H9 (cell line): ENCODE measurements around the gene C9orf72. TPM values are rescaled to one million over a fixed set of nuclear protein-coding genes. Genes with fewer than 3 reads are reported as not detected.

Experiments
- DNase-seq: peaks from one replicate; pipeline ENCODE4 v3.0.0-alpha.2; 2017
- H2AFZ ChIP-seq: one replicate; pipeline ENCODE4 v1.6.1; 2013; ENCODE audit warnings: mild to moderate bottlenecking, low read length, control low read depth, moderate library complexity
- H2AK5ac ChIP-seq: 2 replicates; pipeline ENCODE4 v1.6.1; 2013; ENCODE audit warnings: low read length, control low read depth, mixed read lengths; ENCODE audit not compliant: insufficient read length
- H2BK120ac ChIP-seq: one replicate; pipeline ENCODE4 v1.6.1; 2013; ENCODE audit warnings: low read depth, mild to moderate bottlenecking, low read length, control low read depth, inconsistent platforms; ENCODE audit not compliant: poor library complexity, severe bottlenecking
- H2BK12ac ChIP-seq: 2 replicates; pipeline ENCODE4 v1.6.1; 2013; ENCODE audit warnings: low read length, control low read depth, mixed read lengths, low read depth; ENCODE audit not compliant: insufficient read length
- H2BK15ac ChIP-seq: 2 replicates; pipeline ENCODE4 v1.6.1; 2013; ENCODE audit warnings: low read depth, low read length, control low read depth
- H2BK20ac ChIP-seq: one replicate; pipeline ENCODE4 v1.6.1; 2013; ENCODE audit warnings: low read depth, mild to moderate bottlenecking, low read length, control low read depth, inconsistent platforms; ENCODE audit not compliant: poor library complexity, severe bottlenecking
- H2BK5ac ChIP-seq: 2 replicates; pipeline ENCODE4 v1.6.1; 2013; ENCODE audit warnings: low read length, control low read depth, mixed read lengths; ENCODE audit not compliant: insufficient read length
- H3K14ac ChIP-seq: 2 replicates; pipeline ENCODE4 v1.6.1; 2013; ENCODE audit warnings: low read length, control low read depth; ENCODE audit not compliant: insufficient read depth
- H3K18ac ChIP-seq: 2 replicates; pipeline ENCODE4 v1.6.1; 2013; ENCODE audit warnings: low read depth, mild to moderate bottlenecking, mixed read lengths, low read length, control low read depth; ENCODE audit not compliant: insufficient read length
- H3K23ac ChIP-seq: 2 replicates; pipeline ENCODE4 v1.6.1; 2013; ENCODE audit warnings: low read length, control low read depth, mixed read lengths, low read depth; ENCODE audit not compliant: insufficient read length
- H3K23me2 ChIP-seq: 2 replicates; pipeline ENCODE4 v1.6.1; 2013; ENCODE audit warnings: low read depth, mild to moderate bottlenecking, mixed read lengths, low read length, control low read depth; ENCODE audit not compliant: insufficient read length, poor library complexity, severe bottlenecking
- H3K27ac ChIP-seq: 2 replicates; pipeline ENCODE4 v1.5.1; 2013; ENCODE audit warnings: low read length, control low read depth, mixed read lengths, low read depth; ENCODE audit not compliant: insufficient read length
- H3K27me3 ChIP-seq: 2 replicates; pipeline ENCODE4 v1.6.1; 2013; ENCODE audit warnings: low read length, control low read depth, inconsistent platforms; ENCODE audit not compliant: insufficient read depth
- H3K4ac ChIP-seq: 2 replicates; pipeline ENCODE4 v1.6.1; 2013; ENCODE audit warnings: low read depth, mild to moderate bottlenecking, control low read depth, inconsistent platforms, low read length, moderate library complexity
- H3K4me1 ChIP-seq: 2 replicates; pipeline ENCODE4 v1.6.1; 2013; ENCODE audit warnings: low read length, control low read depth, inconsistent platforms; ENCODE audit not compliant: insufficient read depth
- H3K4me2 ChIP-seq: 2 replicates; pipeline ENCODE4 v1.6.1; 2013; ENCODE audit warnings: low read length, control low read depth, mixed read lengths; ENCODE audit not compliant: insufficient read length, insufficient read depth
- H3K56ac ChIP-seq: 2 replicates; pipeline ENCODE4 v1.6.1; 2013; ENCODE audit warnings: low read depth, mild to moderate bottlenecking, mixed read lengths, low read length, control low read depth; ENCODE audit not compliant: insufficient read length
- H3K79me1 ChIP-seq: 2 replicates; pipeline ENCODE4 v1.6.1; 2013; ENCODE audit warnings: low read depth, mild to moderate bottlenecking, moderate library complexity, low read length, control low read depth, inconsistent platforms; ENCODE audit not compliant: insufficient read depth, poor library complexity, severe bottlenecking
- H3K79me2 ChIP-seq: 2 replicates; pipeline ENCODE4 v1.6.1; 2013; ENCODE audit warnings: low read length, control low read depth, inconsistent platforms; ENCODE audit not compliant: insufficient read depth
- H3K9ac ChIP-seq: 2 replicates; pipeline ENCODE4 v1.6.1; 2013; ENCODE audit warnings: low read length, control low read depth, mixed read lengths; ENCODE audit not compliant: insufficient read length; ENCODE audit errors: extremely low read depth
- H3K9me3 ChIP-seq: one replicate; pipeline ENCODE4 v1.6.1; 2013; ENCODE audit warnings: low read depth, low read length, inconsistent platforms; ENCODE audit not compliant: control insufficient read depth
- H3T11ph ChIP-seq: one replicate; pipeline ENCODE4 v1.6.1; 2013; ENCODE audit warnings: mild to moderate bottlenecking, low read length, control low read depth, inconsistent platforms
- H4K20me1 ChIP-seq: one replicate; pipeline ENCODE4 v1.6.1; 2013; ENCODE audit not compliant: control insufficient read depth, insufficient read length, insufficient read depth
- H4K5ac ChIP-seq: 2 replicates; pipeline ENCODE4 v1.6.1; 2013; ENCODE audit warnings: low read depth, mild to moderate bottlenecking, mixed read lengths, low read length, control low read depth; ENCODE audit not compliant: insufficient read length
- H4K8ac ChIP-seq: replicated peaks from 2 replicates; pipeline ENCODE4 v1.6.1; 2013; ENCODE audit warnings: low read length, control low read depth, mixed read lengths, low read depth; ENCODE audit not compliant: insufficient read length
- H4K91ac ChIP-seq: 2 replicates; pipeline ENCODE4 v1.6.1; 2013; ENCODE audit warnings: low read depth, mild to moderate bottlenecking, moderate library complexity, mixed read lengths, low read length, control low read depth; ENCODE audit not compliant: insufficient read length
- H3K27ac Mint-ChIP-seq, 3 experiments: 2 replicates in 2 of 3; 3 replicates in 1 of 3; pipeline ENCODE4 v1.8.0; 2020 to 2021; ENCODE audit warnings: mixed read lengths in 3 of 3, mild to moderate bottlenecking in 1 of 3, moderate library complexity in 1 of 3
- H3K27me3 Mint-ChIP-seq: 2 replicates; pipeline ENCODE4 v1.8.0; 2021; ENCODE audit warnings: low read depth, mild to moderate bottlenecking, moderate library complexity, mixed read lengths
- H3K36me3 Mint-ChIP-seq, 3 experiments: 2 replicates in 2 of 3; 3 replicates in 1 of 3; pipeline ENCODE4 v1.8.0; 2020 to 2021; ENCODE audit warnings: low read depth in 3 of 3, mixed read lengths in 3 of 3; ENCODE audit not compliant: insufficient read depth in 1 of 3
- H3K4me1 Mint-ChIP-seq, 2 experiments: 2 replicates each; pipeline ENCODE4 v1.8.0; 2020; ENCODE audit warnings: mixed read lengths in 2 of 2
- H3K4me3 Mint-ChIP-seq, 2 experiments: 2 replicates in 1 of 2; 3 replicates in 1 of 2; pipeline ENCODE4 v1.8.0; 2020 to 2021; ENCODE audit warnings: mild to moderate bottlenecking in 2 of 2, mixed read lengths in 2 of 2, moderate library complexity in 1 of 2
- H3K9me3 Mint-ChIP-seq, 2 experiments: 2 replicates in 1 of 2; 3 replicates in 1 of 2; pipeline ENCODE4 v1.8.0; 2020; ENCODE audit warnings: mild to moderate bottlenecking in 2 of 2, mixed read lengths in 2 of 2, moderate library complexity in 1 of 2
- WGBS: extraction: QIAGEN DNeasy Blood & Tissue Kit; methylation state at CpG from one replicate; pipeline ENCODE4 v1.1.7; 2013; ENCODE audit warnings: missing lambda C conversion rate, low lambda C conversion rate, mixed read lengths; ENCODE audit not compliant: insufficient read length; ENCODE audit errors: extremely low coverage; 5-methylcytosine and 5-hydroxymethylcytosine counted together
- total RNA-seq: library from RNA; stranded (reverse); gene quantifications from 2 replicates; pipeline ENCODE4 v1.2.1, GENCODE V29; 2021
- TF ChIP-seq, protein P1 (sequence below): fragments of 200-600 bp; sonication (generic); conservative IDR thresholded peaks from 3 replicates; pipeline ENCODE4 v1.8.0; 2021; ENCODE audit warnings: antibody characterized with exemption, mild to moderate bottlenecking

Gene C9orf72
- total RNA-seq, 1 experiment from 2014 or later: 17.0 TPM

DNA sequence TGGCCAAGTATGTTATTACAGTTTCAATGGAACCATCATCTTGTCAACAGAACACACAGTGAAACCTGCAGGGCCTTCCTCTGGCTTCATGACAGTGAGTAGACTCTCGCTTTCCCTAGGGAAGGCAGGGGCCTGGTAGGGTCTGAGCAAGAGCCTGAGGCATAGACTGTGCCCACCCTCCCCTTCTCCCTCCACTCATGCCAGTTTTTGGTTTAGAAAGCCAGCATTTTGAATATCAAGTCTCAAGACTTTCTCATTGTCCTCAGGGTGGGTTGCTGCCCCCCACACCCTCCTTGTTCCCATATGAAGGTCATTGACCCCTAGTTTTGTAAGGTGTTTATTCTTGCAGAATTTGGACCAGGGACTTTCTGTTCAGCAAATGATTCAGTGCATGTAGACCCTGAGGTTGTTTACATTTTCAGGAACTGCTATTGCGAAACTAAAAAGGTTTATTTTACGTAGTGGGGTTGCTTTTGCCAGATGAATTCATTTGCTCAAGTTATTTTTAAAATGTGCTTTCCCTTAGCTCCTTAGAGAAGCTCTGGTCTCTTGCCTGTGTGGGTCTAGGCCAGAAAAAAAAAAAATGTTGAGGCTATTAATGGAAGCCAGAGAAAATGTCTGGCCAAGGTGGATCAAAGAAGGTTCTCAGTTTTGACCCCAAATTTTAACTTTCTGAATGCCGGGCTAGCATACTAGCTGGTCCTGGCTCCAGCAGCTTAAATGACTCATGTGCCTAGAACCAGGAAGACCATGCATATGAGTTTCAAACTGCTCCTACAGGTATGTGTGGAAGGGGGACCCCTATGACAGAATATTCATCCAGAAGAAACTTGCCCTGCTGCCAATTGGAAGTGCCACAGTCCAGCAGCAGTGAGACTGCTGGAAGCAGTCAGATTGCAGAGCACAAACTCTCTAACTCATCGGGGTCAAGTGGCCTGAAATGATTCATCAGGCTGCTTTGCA, 33.5 kb downstream of the C9orf72 start:
- Histone ChIP-seq H3K9ac (no peak overlapping the region), H4K5ac (no peak overlapping the region), H3K23me2 (no peaks in the 10 kb centered on the region), H3K4ac (no peak overlapping the region), H3K56ac (no peak overlapping the region), H3K9me3 (no peaks in the 10 kb centered on the region), H2BK120ac (no peak overlapping the region), H3K79me2 (no peaks in the 10 kb centered on the region; the same call in 1 of the 2 replicates), H4K91ac (no peak overlapping the region), H2AFZ (no peak overlapping the region), H4K20me1 (no peaks in the 10 kb centered on the region), H3K14ac (no peak overlapping the region), H4K8ac (no peak overlapping the region), H3K18ac (no peak overlapping the region), H3K27ac (no peak overlapping the region), H2AK5ac (no peak overlapping the region), H3K79me1 (no peaks in the 10 kb centered on the region), H3T11ph (no peak overlapping the region), H2BK20ac (no peak overlapping the region), H3K4me2 (no peak overlapping the region), H2BK15ac (no peak overlapping the region), H3K23ac (no peak overlapping the region), H3K27me3 (no peaks in the 10 kb centered on the region), H3K4me1 (no peaks in the 10 kb centered on the region; the same call in 1 of the 2 replicates), H2BK12ac (no peak overlapping the region), H2BK5ac (no peak overlapping the region)
- TF ChIP-seq, protein P1, sequence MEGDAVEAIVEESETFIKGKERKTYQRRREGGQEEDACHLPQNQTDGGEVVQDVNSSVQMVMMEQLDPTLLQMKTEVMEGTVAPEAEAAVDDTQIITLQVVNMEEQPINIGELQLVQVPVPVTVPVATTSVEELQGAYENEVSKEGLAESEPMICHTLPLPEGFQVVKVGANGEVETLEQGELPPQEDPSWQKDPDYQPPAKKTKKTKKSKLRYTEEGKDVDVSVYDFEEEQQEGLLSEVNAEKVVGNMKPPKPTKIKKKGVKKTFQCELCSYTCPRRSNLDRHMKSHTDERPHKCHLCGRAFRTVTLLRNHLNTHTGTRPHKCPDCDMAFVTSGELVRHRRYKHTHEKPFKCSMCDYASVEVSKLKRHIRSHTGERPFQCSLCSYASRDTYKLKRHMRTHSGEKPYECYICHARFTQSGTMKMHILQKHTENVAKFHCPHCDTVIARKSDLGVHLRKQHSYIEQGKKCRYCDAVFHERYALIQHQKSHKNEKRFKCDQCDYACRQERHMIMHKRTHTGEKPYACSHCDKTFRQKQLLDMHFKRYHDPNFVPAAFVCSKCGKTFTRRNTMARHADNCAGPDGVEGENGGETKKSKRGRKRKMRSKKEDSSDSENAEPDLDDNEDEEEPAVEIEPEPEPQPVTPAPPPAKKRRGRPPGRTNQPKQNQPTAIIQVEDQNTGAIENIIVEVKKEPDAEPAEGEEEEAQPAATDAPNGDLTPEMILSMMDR: no peak
- Mint-ChIP-seq H3K9me3 (no peaks in the 10 kb centered on the region; a peak in 1 of 5 replicates), H3K27ac (peak overlapping the region in 1 of 3 experiments; percentile 84; a peak in 1 of 7 replicates), H3K4me1 (peaks cover 9 to 11% of the 10 kb centered on the region in 2 experiments), H3K27me3 (no peaks in the 10 kb centered on the region), H3K4me3 (no peak overlapping the region), H3K36me3 (peaks cover 8 to 31% (median 19%) of the 10 kb centered on the region in 3 experiments)
- DNase-seq: no peak
- WGBS: no CpG with 5 or more reads among the region's 5 CpGs
